Inflammatory macrophage treated with lipopolysaccharide for 4 hours (primary cell): Measurements from ENCODE around the gene CIBAR2.
"Not testable (repeated sequence)": the region's sequence is repeated elsewhere in the genome, so short reads cannot be mapped to it uniquely, and the experiment has no call there.

ENCODE experiments used
- DNase-seq: peaks from one replicate; pipeline ENCODE4 v3.0.0-alpha.2; 2020

Gene CIBAR2

GRCh38 chr16:85127379-85127723 is 15.1 kb upstream of the CIBAR2 start:
- no peak for DNase-seq

- DNase-seq: peak; percentile 16
These were observed 14.6 kb upstream of the CIBAR2 start for GRCh38 chr16:85126705-85127378.

DNA sequence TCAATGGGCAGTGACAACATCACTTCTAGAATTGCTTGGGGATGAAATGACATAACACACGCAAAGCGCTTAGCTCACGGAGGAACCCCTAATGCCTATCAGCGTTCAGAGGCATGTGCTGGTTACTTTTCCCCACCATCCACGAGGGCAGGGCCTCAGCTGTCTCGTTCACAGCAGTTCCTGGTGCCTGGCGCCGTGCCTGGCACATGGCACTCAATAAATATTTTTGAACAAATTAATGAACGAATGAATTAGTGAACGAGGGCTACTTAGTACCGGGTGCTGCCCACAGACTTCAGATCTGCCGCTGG is 14.1 kb upstream of the CIBAR2 start:
- no peak for DNase-seq

- no peak for DNase-seq
These were observed 13.5 kb upstream of the CIBAR2 start for GRCh38 chr16:85125570-85126393.

GRCh38 chr16:85124636-85125346 is 12.5 kb upstream of the CIBAR2 start:
- no peak for DNase-seq

- DNase-seq: no peak
These were observed 11.8 kb upstream of the CIBAR2 start for GRCh38 chr16:85123891-85124635.

- DNase-seq: not testable (repeated sequence)
These were observed 11.2 kb upstream of the CIBAR2 start for GRCh38 chr16:85123441-85123840.

DNA sequence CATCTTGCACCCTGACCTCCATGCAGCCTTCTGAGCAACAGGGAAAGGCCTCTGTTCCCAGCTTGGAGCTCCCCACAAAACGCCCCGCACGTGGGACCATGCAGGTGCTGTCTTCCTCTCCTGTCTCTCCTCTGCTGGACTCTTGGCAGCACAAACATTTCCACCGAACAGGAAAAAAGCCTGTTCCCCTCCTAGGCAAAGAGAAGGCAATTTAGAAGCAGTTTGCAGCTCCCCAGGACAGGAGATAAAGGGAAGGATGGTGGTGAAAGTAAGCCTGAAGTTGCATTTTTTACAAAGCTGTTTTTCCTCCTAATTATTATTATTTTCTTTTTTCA is 7.7 kb upstream of the CIBAR2 start:
- DNase-seq: no peak

DNA sequence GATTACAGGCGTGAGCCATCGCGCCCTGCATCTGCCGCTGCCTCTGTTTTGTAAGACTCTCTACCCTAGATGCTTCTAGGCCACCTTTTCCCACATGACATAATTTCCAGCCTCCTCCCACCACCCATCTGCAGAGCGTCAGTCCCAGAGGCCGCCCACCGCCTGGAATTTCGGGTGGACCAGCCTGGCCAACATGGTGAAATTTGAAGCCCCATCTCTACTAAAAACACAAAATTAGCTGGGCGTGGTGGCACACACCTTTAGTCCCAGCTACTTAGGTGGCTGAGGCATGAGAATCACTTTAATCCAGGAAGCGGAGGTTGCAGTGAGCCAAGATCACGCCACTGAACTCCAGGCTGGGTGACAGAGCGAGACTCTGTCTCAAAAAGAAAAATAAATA is 5.1 kb upstream of the CIBAR2 start:
- no peak for DNase-seq

GRCh38 chr16:85114909-85115567 is 2.8 kb upstream of the CIBAR2 start:
- DNase-seq: peak; percentile 79

GRCh38 chr16:85113913-85114312 is 1.6 kb upstream of the CIBAR2 start:
- DNase-seq: no peak

- DNase-seq: no peak
These were observed 979 bp upstream of the CIBAR2 start for GRCh38 chr16:85113168-85113733.

- no peak for DNase-seq
These were observed 1.1 kb downstream of the CIBAR2 start for GRCh38 chr16:85111184-85111583.

DNA sequence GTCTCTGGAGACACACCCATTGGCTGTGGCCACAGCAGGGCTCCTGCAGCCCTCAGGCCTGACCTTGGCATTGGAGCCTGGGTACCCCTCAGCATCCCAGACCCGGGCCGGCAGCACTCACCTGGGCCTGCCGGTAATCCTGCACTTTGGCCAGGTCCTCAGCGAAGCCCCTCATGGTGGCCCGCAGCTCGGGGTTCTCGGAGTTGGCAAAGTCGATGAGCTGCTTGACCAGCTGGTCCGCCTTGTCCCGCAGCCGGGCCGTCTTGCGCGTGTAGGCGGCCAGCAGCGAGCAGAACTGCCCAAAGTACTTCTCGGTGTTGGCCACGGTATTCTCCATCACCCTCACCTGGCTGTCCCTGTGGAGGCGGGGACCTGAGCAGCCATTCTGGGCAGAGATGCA is 2.2 kb downstream of the CIBAR2 start:
- no peak for DNase-seq

DNA sequence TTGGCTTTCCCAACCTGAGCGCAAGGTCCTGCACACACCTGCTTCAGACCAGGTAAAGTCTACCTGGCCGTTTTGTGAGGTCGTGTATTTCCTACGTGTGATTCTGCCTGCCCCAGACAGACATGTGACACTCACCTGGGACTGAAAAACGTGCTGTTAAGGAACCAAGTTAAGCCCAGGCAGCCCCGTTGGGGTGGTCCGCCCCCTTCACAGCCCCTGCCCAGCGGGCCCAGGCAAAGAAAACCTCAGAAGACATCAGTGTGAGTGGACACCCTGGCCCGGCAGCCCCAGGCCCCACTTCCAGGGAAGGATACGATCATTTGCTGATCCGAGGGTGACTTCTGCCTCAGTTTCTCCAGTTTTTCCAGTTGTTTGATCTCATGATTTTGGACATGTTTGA is 4.7 kb downstream of the CIBAR2 start:
- DNase-seq: no peak

GRCh38 chr16:85107083-85107482 is 5.2 kb downstream of the CIBAR2 start:
- DNase-seq: no peak

- DNase-seq: no peak
These were observed 6.8 kb downstream of the CIBAR2 start for GRCh38 chr16:85105475-85105874.

DNA sequence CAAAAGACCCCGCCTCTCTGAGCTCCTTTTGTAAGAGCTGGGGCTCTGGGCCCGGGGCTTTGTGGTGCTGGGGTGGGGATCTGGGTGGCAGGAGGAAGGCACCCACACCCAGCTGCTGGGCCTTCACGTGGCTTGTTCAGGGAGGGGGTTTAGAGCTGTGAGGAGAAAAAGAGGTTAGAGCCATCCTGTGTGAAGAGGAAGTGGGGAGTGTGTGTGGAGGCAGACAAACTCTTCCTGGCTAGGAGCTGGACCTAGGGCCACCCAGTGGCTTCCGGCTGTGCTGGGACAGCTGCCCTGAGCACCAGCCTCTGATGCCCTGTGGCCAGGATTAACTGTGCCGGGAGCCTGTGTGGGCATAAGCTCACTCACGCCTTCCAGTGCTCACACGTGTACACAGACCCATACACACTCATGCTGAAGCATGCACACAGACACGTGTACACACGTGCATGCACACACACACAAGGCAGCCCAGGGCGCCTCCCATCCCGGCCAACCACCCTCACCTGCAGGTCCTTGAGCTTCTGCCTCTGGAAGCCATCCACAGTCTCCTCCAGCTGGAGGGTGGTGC is 7.4 kb downstream of the CIBAR2 start:
- peak; percentile 48 for DNase-seq

- no peak for DNase-seq
These were observed 8.1 kb downstream of the CIBAR2 start for GRCh38 chr16:85104147-85104546.

GRCh38 chr16:85103114-85104079 is 8.9 kb downstream of the CIBAR2 start:
- DNase-seq: peak; percentile 11
